GM19193 (cell line): ENCODE measurements around the gene SULF2.

Experiments
- POLR2A ChIP-seq: IDR thresholded peaks from 4 replicates; pipeline ENCODE4 v1.6.1; 2011; ENCODE audit not compliant: insufficient read depth, insufficient read length; ENCODE audit errors: extremely low read depth

The SULF2 gene

GRCh38 chr20:47654370-47654769, 130.9 kb downstream of the SULF2 start:
- no peak for TF ChIP-seq POLR2A

- TF ChIP-seq POLR2A = no peak
Observed at GRCh38 chr20:47653869-47654268, 131.4 kb downstream of the SULF2 start.

- TF ChIP-seq POLR2A = no peak
Observed at GRCh38 chr20:47652794-47653193, 132.5 kb downstream of the SULF2 start.

- no peak for TF ChIP-seq POLR2A
Observed at GRCh38 chr20:47652301-47652700, 133.0 kb downstream of the SULF2 start.

GRCh38 chr20:47648943-47649342, 136.3 kb downstream of the SULF2 start:
- no peak for TF ChIP-seq POLR2A

GRCh38 chr20:47647994-47648393, 137.3 kb downstream of the SULF2 start:
- TF ChIP-seq POLR2A = no peak

GRCh38 chr20:47645632-47646031, 139.6 kb downstream of the SULF2 start:
- TF ChIP-seq POLR2A = no peak

- TF ChIP-seq POLR2A = no peak
Observed at GRCh38 chr20:47642624-47643023, 142.7 kb downstream of the SULF2 start.

- TF ChIP-seq POLR2A = no peak
Observed at GRCh38 chr20:47642118-47642517, 143.2 kb downstream of the SULF2 start.

GRCh38 chr20:47638851-47639250, 146.4 kb downstream of the SULF2 start:
- TF ChIP-seq POLR2A = no peak

GRCh38 chr20:47635256-47635655, 150.0 kb downstream of the SULF2 start:
- no peak for TF ChIP-seq POLR2A

GRCh38 chr20:47631078-47631477, 154.2 kb downstream of the SULF2 start:
- no peak for TF ChIP-seq POLR2A

- no peak for TF ChIP-seq POLR2A
Observed at GRCh38 chr20:47629907-47630306, 155.4 kb downstream of the SULF2 start.

GRCh38 chr20:47627540-47627939, 157.7 kb downstream of the SULF2 start:
- no peak for TF ChIP-seq POLR2A

GRCh38 chr20:47623206-47623605, 162.1 kb downstream of the SULF2 start:
- no peak for TF ChIP-seq POLR2A

- no peak for TF ChIP-seq POLR2A
Observed at GRCh38 chr20:47622118-47622665, 163.1 kb downstream of the SULF2 start.
